ENCODE data around the gene PTCH2.

The PTCH2 gene

GRCh38 chr1:44780583-44781121 is 62.4 kb downstream of the PTCH2 start:
- Histone ChIP-seq H3K27me3 (peaks cover 20% of the 10 kb centered on the region), H3K9me3 (no peaks in the 10 kb centered on the region), H3K27ac (no peak overlapping the region), H3K4me3 (ENCODE audit: low read depth in 1 of 2, low read length in 1 of 2) (no peak overlapping the region), H3K36me3 (peaks cover 40% of the 10 kb centered on the region), H3K4me1 (ENCODE audit: control insufficient read depth in 1 of 2, insufficient read depth in 1 of 2, low read depth in 1 of 2, low read length in 1 of 2) (peaks cover 27 to 30% of the 10 kb centered on the region in 2 experiments)
- no peak for TF ChIP-seq CTCF (IDR thresholded peaks at IDR 0.05)

- peaks cover 40% of the 10 kb centered on the region for H3K36me3 ChIP-seq
- TF ChIP-seq CTCF (IDR thresholded peaks at IDR 0.05), result no peak
These were observed 64.1 kb downstream of the PTCH2 start for GRCh38 chr1:44778705-44779576.

GRCh38 chr1:44777969-44778635 is 65.0 kb downstream of the PTCH2 start:
- Histone ChIP-seq H3K4me3 (ENCODE audit: low read depth in 1 of 2, low read length in 1 of 2) (no peak overlapping the region), H3K36me3 (peaks cover 40% of the 10 kb centered on the region), H3K27ac (peak overlapping the region; percentile 10), H3K9me3 (no peaks in the 10 kb centered on the region), H3K4me1 (ENCODE audit: control insufficient read depth in 1 of 2, insufficient read depth in 1 of 2, low read depth in 1 of 2, low read length in 1 of 2) (peaks cover 19% of the 10 kb centered on the region in 2 experiments), H3K27me3 (no peaks in the 10 kb centered on the region)
- no peak for TF ChIP-seq CTCF (IDR thresholded peaks at IDR 0.05)

More at GRCh38 chr1:44778705-44779576, 64.1 kb downstream of the PTCH2 start:
- no peak overlapping the region for H3K27ac ChIP-seq
- no peaks in the 10 kb centered on the region for H3K9me3 ChIP-seq
- peaks cover 24 to 25% of the 10 kb centered on the region in 2 experiments for H3K4me1 ChIP-seq (ENCODE audit: control insufficient read depth in 1 of 2, insufficient read depth in 1 of 2, low read depth in 1 of 2, low read length in 1 of 2)
- H3K4me3 ChIP-seq (ENCODE audit: low read depth in 1 of 2, low read length in 1 of 2), result no peak overlapping the region
- peaks cover 7% of the 10 kb centered on the region for H3K27me3 ChIP-seq

GRCh38 chr1:44777547-44777946 is 65.5 kb downstream of the PTCH2 start:
- H3K4me1 ChIP-seq (ENCODE audit: control insufficient read depth in 1 of 2, insufficient read depth in 1 of 2, low read depth in 1 of 2, low read length in 1 of 2), result peaks cover 19% of the 10 kb centered on the region in 2 experiments
- no peaks in the 10 kb centered on the region for H3K9me3 ChIP-seq
- H3K4me3 ChIP-seq (ENCODE audit: low read depth in 1 of 2, low read length in 1 of 2), result no peak overlapping the region
- TF ChIP-seq CTCF (IDR thresholded peaks at IDR 0.05), result no peak
- peak overlapping the region; percentile 10 for H3K27ac ChIP-seq
- H3K36me3 ChIP-seq, result peaks cover 40% of the 10 kb centered on the region
- no peaks in the 10 kb centered on the region for H3K27me3 ChIP-seq

- Histone ChIP-seq H3K27ac (peak overlapping the region; percentile 91), H3K4me3 (ENCODE audit: low read depth in 1 of 2, low read length in 1 of 2) (no peak overlapping the region), H3K9me3 (no peaks in the 10 kb centered on the region), H3K27me3 (no peaks in the 10 kb centered on the region), H3K36me3 (peaks cover 40% of the 10 kb centered on the region), H3K4me1 (ENCODE audit: control insufficient read depth in 1 of 2, insufficient read depth in 1 of 2, low read depth in 1 of 2, low read length in 1 of 2) (peaks cover 19% of the 10 kb centered on the region in 2 experiments)
- no peak for TF ChIP-seq CTCF (IDR thresholded peaks at IDR 0.05)
These were observed 66.4 kb downstream of the PTCH2 start for GRCh38 chr1:44776730-44777068.
